WTC11 (cell line): ENCODE data around the gene MAP7D2. TPM values are rescaled to one million over a fixed set of nuclear protein-coding genes. Genes with fewer than 3 reads are reported as not detected.
A peak's percentile ranks its signal among the peaks of the same experiment; 100 is the strongest.

Experiments
- ATAC-seq: fragments of 200-7000 bp; cut with Tn5 transposase; 2 replicates; pipeline ENCODE4 v1.10.0; 2021; ENCODE audit warnings: mild to moderate bottlenecking, moderate library complexity
- CTCF ChIA-PET: fragments of 300-600 bp; sonication (Branson Sonifier 250); formaldehyde crosslinking; loops from one replicate; lab custom pipeline; 2021; ENCODE audit warnings: antibody characterized with exemption; lab: Charles Lee
- POLR2A ChIA-PET: fragments of 350-600 bp; sonication (Branson Sonifier 250); formaldehyde crosslinking; loops from one replicate; lab custom pipeline; 2021; ENCODE audit warnings: antibody characterized with exemption; lab: Charles Lee
- DNase-seq: peaks from one replicate; pipeline ENCODE4 v3.0.0; 2021; ENCODE audit warnings: low spot score
- H3K27ac Mint-ChIP-seq: 2 replicates; pipeline ENCODE4 v1.8.0; 2021; ENCODE audit warnings: mixed read lengths
- H3K27me3 Mint-ChIP-seq: 2 replicates; pipeline ENCODE4 v1.8.0; 2021; ENCODE audit warnings: low read depth, mild to moderate bottlenecking, moderate library complexity, mixed read lengths
- H3K36me3 Mint-ChIP-seq: 2 replicates; pipeline ENCODE4 v1.8.0; 2021; ENCODE audit warnings: mixed read lengths
- H3K4me1 Mint-ChIP-seq: 2 replicates; pipeline ENCODE4 v1.8.0; 2022; ENCODE audit warnings: mixed read lengths
- H3K4me3 Mint-ChIP-seq: 2 replicates; pipeline ENCODE4 v1.8.0; 2021; ENCODE audit warnings: mild to moderate bottlenecking, moderate library complexity, mixed read lengths
- H3K9me3 Mint-ChIP-seq: 2 replicates; pipeline ENCODE4 v1.8.0; 2021; ENCODE audit warnings: mixed read lengths
- CREB1 ChIP-seq: sonication (generic); formaldehyde crosslinking; IDR thresholded peaks from 2 replicates; pipeline ENCODE4 v1.8.0; 2023; ENCODE audit warnings: mild to moderate bottlenecking, missing genetic modification reagents
- EMX1 ChIP-seq: fragments of 250-450 bp; sonication (Bioruptor Pico); IDR thresholded peaks from 2 replicates; pipeline ENCODE4 v1.8.0; 2021; ENCODE audit warnings: mild to moderate bottlenecking
- ETV6 ChIP-seq: sonication (generic); formaldehyde crosslinking; IDR thresholded peaks from 2 replicates; pipeline ENCODE4 v1.8.1; 2022; ENCODE audit warnings: mild to moderate bottlenecking, missing genetic modification reagents
- FOXJ3 ChIP-seq: sonication (generic); formaldehyde crosslinking; IDR thresholded peaks from 2 replicates; pipeline ENCODE4 v1.9.0; 2021; ENCODE audit warnings: missing genetic modification reagents, mild to moderate bottlenecking, borderline replicate concordance
- FOXK1 ChIP-seq: sonication (generic); formaldehyde crosslinking; IDR thresholded peaks from 2 replicates; pipeline ENCODE4 v1.8.0; 2022; ENCODE audit warnings: mild to moderate bottlenecking, moderate library complexity, missing genetic modification reagents
- FOXP1 ChIP-seq: sonication (generic); formaldehyde crosslinking; IDR thresholded peaks from 2 replicates; pipeline ENCODE4 v1.8.0; 2022; ENCODE audit warnings: missing genetic modification reagents, mild to moderate bottlenecking, moderate library complexity, borderline replicate concordance
- GABPB1 ChIP-seq: sonication (generic); formaldehyde crosslinking; IDR thresholded peaks from 2 replicates; pipeline ENCODE4 v1.8.1; 2023; ENCODE audit warnings: mild to moderate bottlenecking, missing genetic modification reagents
- GRHL2 ChIP-seq: fragments of 250-450 bp; sonication (Bioruptor Pico); IDR thresholded peaks from 2 replicates; pipeline ENCODE4 v1.8.0; 2022; ENCODE audit warnings: mild to moderate bottlenecking, moderate library complexity; ENCODE audit not compliant: insufficient replicate concordance, severe bottlenecking
- GTF2I ChIP-seq: fragments of 250-450 bp; sonication (Bioruptor Pico); conservative IDR thresholded peaks from 2 replicates; pipeline ENCODE4 v1.4.0; 2021; ENCODE audit warnings: mild to moderate bottlenecking
- HMGA2 ChIP-seq: fragments of 250-450 bp; sonication (Bioruptor Pico); IDR thresholded peaks from 2 replicates; pipeline ENCODE4 v1.4.0; 2021; ENCODE audit warnings: mild to moderate bottlenecking, moderate library complexity
- IRF2 ChIP-seq: sonication (generic); formaldehyde crosslinking; IDR thresholded peaks from 2 replicates; pipeline ENCODE4 v1.8.0; 2022; ENCODE audit warnings: low read depth, missing genetic modification reagents, borderline replicate concordance
- NFATC4 ChIP-seq: fragments of 250-450 bp; sonication (Bioruptor Pico); IDR thresholded peaks from 2 replicates; pipeline ENCODE4 v1.9.0; 2021; ENCODE audit warnings: mild to moderate bottlenecking
- NR1H2 ChIP-seq: sonication (generic); formaldehyde crosslinking; IDR thresholded peaks from 2 replicates; pipeline ENCODE4 v1.9.0; 2021; ENCODE audit warnings: mild to moderate bottlenecking, moderate library complexity, missing genetic modification reagents
- RELA ChIP-seq: sonication (generic); formaldehyde crosslinking; IDR thresholded peaks from 2 replicates; pipeline ENCODE4 v1.8.1; 2022; ENCODE audit warnings: missing genetic modification reagents, mild to moderate bottlenecking, borderline replicate concordance
- SP1 ChIP-seq: sonication (generic); formaldehyde crosslinking; conservative IDR thresholded peaks from 2 replicates; pipeline ENCODE4 v1.8.1; 2022; ENCODE audit warnings: missing genetic modification reagents
- TP53 ChIP-seq: sonication (generic); formaldehyde crosslinking; IDR thresholded peaks from 2 replicates; pipeline ENCODE4 v1.8.1; 2023; ENCODE audit warnings: mild to moderate bottlenecking, missing genetic modification reagents
- ZNF219 ChIP-seq: sonication (generic); formaldehyde crosslinking; IDR thresholded peaks from 2 replicates; pipeline ENCODE4 v1.8.0; 2023; ENCODE audit warnings: missing genetic modification reagents, mild to moderate bottlenecking, borderline replicate concordance
- ZNF317 ChIP-seq: sonication (generic); formaldehyde crosslinking; IDR thresholded peaks from 2 replicates; pipeline ENCODE4 v1.8.1; 2023; ENCODE audit warnings: low read depth, mild to moderate bottlenecking, moderate library complexity, missing genetic modification reagents, borderline replicate concordance
- total RNA-seq: library from RNA; stranded (reverse); gene quantifications from 3 replicates; pipeline ENCODE4 v1.2.3, GENCODE V29; 2021
- TF ChIP-seq, protein P1 (sequence below): sonication (generic); formaldehyde crosslinking; IDR thresholded peaks from 2 replicates; pipeline ENCODE4 v1.8.1; 2023; ENCODE audit warnings: mild to moderate bottlenecking, moderate library complexity, missing genetic modification reagents
- TF ChIP-seq, protein P2 (sequence below): sonication (generic); formaldehyde crosslinking; IDR thresholded peaks from 2 replicates; pipeline ENCODE4 v1.8.0; 2022; ENCODE audit warnings: mild to moderate bottlenecking, missing genetic modification reagents
- TF ChIP-seq, protein P3 (sequence below): sonication (generic); formaldehyde crosslinking; IDR thresholded peaks from 2 replicates; pipeline ENCODE4 v1.8.1; 2022; ENCODE audit warnings: low read depth, mild to moderate bottlenecking, moderate library complexity, missing genetic modification reagents, borderline replicate concordance
- TF ChIP-seq, protein P4 (sequence below): sonication (generic); formaldehyde crosslinking; conservative IDR thresholded peaks from 2 replicates; pipeline ENCODE4 v1.8.1; 2023; ENCODE audit warnings: mild to moderate bottlenecking, low read depth, missing genetic modification reagents, moderate library complexity
- TF ChIP-seq, protein P5 (sequence below): fragments of 250-450 bp; sonication (Bioruptor Pico); IDR thresholded peaks from 2 replicates; pipeline ENCODE4 v1.9.0; 2021; ENCODE audit warnings: mild to moderate bottlenecking, borderline replicate concordance

MAP7D2 gene
- total RNA-seq, 1 experiment from 2014 or later, result 0.57 TPM

DNA sequence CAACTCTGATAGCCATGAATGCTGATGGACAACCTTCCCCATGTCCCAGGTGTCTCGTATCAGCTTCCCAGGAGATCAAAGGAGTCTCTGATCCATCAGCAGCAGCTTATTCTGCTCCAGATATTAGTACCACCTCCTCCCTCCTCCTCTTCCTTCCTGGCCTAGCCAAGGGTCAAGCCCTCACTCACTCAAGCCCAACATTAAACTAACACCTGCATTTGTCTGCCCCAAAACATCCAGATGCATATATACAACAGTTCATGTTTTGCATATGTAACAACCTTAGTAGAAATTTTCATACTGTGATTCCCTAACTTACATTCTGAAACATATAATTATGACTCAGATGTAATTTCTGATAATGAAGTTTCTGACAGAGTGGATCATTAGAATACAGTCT, 155.8 kb downstream of the MAP7D2 start:
- no peak for TF ChIP-seq FOXP1 (CRISPR knock-in tag)
- TF ChIP-seq, protein P1, sequence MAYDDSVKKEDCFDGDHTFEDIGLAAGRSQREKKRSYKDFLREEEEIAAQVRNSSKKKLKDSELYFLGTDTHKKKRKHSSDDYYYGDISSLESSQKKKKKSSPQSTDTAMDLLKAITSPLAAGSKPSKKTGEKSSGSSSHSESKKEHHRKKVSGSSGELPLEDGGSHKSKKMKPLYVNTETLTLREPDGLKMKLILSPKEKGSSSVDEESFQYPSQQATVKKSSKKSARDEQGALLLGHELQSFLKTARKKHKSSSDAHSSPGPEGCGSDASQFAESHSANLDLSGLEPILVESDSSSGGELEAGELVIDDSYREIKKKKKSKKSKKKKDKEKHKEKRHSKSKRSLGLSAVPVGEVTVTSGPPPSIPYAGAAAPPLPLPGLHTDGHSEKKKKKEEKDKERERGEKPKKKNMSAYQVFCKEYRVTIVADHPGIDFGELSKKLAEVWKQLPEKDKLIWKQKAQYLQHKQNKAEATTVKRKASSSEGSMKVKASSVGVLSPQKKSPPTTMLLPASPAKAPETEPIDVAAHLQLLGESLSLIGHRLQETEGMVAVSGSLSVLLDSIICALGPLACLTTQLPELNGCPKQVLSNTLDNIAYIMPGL (CRISPR knock-in tag), result no peak
- no peak for TF ChIP-seq EMX1 (CRISPR knock-in tag)
- TF ChIP-seq TP53 (CRISPR knock-in tag), result no peak
- no peak for TF ChIP-seq NFATC4 (CRISPR knock-in tag)
- TF ChIP-seq FOXJ3 (CRISPR knock-in tag), result no peak
- TF ChIP-seq CREB1 (CRISPR knock-in tag), result no peak
- TF ChIP-seq ZNF317 (CRISPR knock-in tag), result no peak
- no peak for TF ChIP-seq ETV6
- no peak for TF ChIP-seq RELA (CRISPR knock-in tag)
- TF ChIP-seq GTF2I (CRISPR knock-in tag), result no peak
- TF ChIP-seq HMGA2 (CRISPR knock-in tag), result no peak
- TF ChIP-seq, protein P2, sequence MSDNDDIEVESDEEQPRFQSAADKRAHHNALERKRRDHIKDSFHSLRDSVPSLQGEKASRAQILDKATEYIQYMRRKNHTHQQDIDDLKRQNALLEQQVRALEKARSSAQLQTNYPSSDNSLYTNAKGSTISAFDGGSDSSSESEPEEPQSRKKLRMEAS (CRISPR knock-in tag), result no peak
- no peak for ATAC-seq
- no peak overlapping the region for H3K27ac Mint-ChIP-seq
- no peaks in the 10 kb centered on the region for H3K27me3 Mint-ChIP-seq
- H3K4me3 Mint-ChIP-seq, result no peak overlapping the region
- H3K36me3 Mint-ChIP-seq, result peaks cover 7% of the 10 kb centered on the region
- H3K4me1 Mint-ChIP-seq, result peaks cover 6% of the 10 kb centered on the region
- POLR2A ChIA-PET, result no interaction called here
- CTCF ChIA-PET, result no interaction called here
- DNase-seq, result no peak
- H3K9me3 Mint-ChIP-seq, result no peaks in the 10 kb centered on the region

DNA sequence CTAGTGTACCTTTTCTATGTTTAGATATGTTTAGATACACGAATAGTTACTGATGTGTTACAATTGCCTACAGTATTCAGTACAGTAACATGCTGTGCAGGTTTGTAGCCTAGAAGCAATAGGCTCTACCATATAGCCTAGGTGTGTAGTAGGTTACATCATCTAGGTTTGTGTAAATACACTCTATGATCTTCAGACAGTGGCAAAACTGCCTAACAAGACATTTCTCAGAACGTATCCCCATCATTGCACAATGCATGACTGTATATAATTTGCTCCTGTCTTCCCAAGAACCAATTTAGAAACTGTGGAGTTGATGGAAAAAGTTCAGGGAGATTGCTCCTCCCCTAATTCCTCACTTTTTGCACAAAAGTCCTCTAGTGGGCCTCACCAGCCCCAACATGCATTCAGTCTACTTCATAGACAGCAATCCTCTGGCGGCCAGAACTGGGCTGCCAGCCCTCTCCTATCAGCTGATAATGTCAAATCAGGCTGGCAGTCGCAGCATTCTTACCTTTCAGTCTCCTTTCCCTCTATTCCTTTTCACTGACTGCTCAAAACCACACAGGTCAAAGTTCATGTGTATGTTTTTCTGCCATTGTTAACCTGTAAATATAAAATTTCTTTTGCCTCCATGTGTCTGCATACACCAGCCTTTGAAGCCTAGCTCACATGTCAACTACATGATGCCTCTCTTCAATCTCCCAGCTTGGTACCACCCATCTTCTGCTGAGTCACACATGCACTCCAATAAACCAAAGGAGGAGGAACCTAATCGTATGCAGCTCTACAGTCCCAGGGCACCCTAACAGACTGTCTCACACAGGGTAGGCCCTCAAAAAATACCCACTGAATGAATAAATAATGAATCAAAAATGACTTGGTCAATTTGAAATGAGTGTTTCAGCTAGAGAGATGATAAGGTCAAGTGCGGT, 157.9 kb downstream of the MAP7D2 start:
- no peak overlapping the region for H3K4me3 Mint-ChIP-seq
- H3K27me3 Mint-ChIP-seq, result no peaks in the 10 kb centered on the region
- H3K9me3 Mint-ChIP-seq, result no peaks in the 10 kb centered on the region
- ChIA-PET CTCF (no interaction called here), POLR2A (no interaction called here)
- no peak overlapping the region for H3K27ac Mint-ChIP-seq
- DNase-seq, result no peak
- TF ChIP-seq NR1H2 (no peak), SP1 (CRISPR knock-in tag) (no peak), GABPB1 (CRISPR knock-in tag) (peak; percentile 41; the same call in 1 of the 2 replicates)
- no peak for ATAC-seq
- H3K4me1 Mint-ChIP-seq, result peaks cover 6% of the 10 kb centered on the region
- no peaks in the 10 kb centered on the region for H3K36me3 Mint-ChIP-seq

DNA sequence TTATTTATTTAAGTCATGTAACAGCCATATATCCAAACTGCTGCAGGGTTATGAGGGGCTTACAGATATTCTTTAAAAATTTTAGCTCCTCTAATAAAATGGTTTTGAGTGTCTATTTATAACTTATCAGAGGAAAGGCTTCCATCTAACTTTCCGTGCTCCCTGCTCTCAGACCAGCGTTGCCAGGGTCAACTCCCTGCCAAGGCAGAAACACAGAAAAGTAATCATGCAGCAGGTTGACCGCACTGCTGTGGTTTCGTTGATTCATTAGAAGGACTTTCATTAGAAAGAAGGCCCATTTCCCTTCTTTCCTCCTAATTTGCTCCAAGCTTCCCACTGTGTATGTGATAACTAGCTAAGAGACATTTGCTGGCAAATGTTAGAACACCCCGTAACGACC, 159.8 kb downstream of the MAP7D2 start:
- Mint-ChIP-seq H3K9me3 (no peaks in the 10 kb centered on the region), H3K4me1 (peaks cover 6% of the 10 kb centered on the region), H3K27me3 (no peaks in the 10 kb centered on the region), H3K27ac (no peak overlapping the region), H3K4me3 (no peak overlapping the region), H3K36me3 (no peaks in the 10 kb centered on the region)
- ChIA-PET CTCF (no interaction called here), POLR2A (no interaction called here)
- ATAC-seq (no peak), DNase-seq (no peak)
- TF ChIP-seq, protein P3, sequence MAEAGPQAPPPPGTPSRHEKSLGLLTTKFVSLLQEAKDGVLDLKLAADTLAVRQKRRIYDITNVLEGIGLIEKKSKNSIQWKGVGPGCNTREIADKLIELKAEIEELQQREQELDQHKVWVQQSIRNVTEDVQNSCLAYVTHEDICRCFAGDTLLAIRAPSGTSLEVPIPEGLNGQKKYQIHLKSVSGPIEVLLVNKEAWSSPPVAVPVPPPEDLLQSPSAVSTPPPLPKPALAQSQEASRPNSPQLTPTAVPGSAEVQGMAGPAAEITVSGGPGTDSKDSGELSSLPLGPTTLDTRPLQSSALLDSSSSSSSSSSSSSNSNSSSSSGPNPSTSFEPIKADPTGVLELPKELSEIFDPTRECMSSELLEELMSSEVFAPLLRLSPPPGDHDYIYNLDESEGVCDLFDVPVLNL (CRISPR knock-in tag), result no peak
- TF ChIP-seq GRHL2 (CRISPR knock-in tag) (no peak), ZNF219 (CRISPR knock-in tag) (no peak), IRF2 (CRISPR knock-in tag) (no peak), FOXK1 (CRISPR knock-in tag) (no peak), GTF2I (CRISPR knock-in tag) (no peak)
- TF ChIP-seq, protein P4, sequence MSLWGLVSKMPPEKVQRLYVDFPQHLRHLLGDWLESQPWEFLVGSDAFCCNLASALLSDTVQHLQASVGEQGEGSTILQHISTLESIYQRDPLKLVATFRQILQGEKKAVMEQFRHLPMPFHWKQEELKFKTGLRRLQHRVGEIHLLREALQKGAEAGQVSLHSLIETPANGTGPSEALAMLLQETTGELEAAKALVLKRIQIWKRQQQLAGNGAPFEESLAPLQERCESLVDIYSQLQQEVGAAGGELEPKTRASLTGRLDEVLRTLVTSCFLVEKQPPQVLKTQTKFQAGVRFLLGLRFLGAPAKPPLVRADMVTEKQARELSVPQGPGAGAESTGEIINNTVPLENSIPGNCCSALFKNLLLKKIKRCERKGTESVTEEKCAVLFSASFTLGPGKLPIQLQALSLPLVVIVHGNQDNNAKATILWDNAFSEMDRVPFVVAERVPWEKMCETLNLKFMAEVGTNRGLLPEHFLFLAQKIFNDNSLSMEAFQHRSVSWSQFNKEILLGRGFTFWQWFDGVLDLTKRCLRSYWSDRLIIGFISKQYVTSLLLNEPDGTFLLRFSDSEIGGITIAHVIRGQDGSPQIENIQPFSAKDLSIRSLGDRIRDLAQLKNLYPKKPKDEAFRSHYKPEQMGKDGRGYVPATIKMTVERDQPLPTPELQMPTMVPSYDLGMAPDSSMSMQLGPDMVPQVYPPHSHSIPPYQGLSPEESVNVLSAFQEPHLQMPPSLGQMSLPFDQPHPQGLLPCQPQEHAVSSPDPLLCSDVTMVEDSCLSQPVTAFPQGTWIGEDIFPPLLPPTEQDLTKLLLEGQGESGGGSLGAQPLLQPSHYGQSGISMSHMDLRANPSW (CRISPR knock-in tag), result no peak
- TF ChIP-seq, protein P5, sequence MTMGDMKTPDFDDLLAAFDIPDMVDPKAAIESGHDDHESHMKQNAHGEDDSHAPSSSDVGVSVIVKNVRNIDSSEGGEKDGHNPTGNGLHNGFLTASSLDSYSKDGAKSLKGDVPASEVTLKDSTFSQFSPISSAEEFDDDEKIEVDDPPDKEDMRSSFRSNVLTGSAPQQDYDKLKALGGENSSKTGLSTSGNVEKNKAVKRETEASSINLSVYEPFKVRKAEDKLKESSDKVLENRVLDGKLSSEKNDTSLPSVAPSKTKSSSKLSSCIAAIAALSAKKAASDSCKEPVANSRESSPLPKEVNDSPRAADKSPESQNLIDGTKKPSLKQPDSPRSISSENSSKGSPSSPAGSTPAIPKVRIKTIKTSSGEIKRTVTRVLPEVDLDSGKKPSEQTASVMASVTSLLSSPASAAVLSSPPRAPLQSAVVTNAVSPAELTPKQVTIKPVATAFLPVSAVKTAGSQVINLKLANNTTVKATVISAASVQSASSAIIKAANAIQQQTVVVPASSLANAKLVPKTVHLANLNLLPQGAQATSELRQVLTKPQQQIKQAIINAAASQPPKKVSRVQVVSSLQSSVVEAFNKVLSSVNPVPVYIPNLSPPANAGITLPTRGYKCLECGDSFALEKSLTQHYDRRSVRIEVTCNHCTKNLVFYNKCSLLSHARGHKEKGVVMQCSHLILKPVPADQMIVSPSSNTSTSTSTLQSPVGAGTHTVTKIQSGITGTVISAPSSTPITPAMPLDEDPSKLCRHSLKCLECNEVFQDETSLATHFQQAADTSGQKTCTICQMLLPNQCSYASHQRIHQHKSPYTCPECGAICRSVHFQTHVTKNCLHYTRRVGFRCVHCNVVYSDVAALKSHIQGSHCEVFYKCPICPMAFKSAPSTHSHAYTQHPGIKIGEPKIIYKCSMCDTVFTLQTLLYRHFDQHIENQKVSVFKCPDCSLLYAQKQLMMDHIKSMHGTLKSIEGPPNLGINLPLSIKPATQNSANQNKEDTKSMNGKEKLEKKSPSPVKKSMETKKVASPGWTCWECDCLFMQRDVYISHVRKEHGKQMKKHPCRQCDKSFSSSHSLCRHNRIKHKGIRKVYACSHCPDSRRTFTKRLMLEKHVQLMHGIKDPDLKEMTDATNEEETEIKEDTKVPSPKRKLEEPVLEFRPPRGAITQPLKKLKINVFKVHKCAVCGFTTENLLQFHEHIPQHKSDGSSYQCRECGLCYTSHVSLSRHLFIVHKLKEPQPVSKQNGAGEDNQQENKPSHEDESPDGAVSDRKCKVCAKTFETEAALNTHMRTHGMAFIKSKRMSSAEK, result no peak
